Right renal cortex interstitium (tissue), 3 donors: Measurements from ENCODE around the gene KCNK2. TPM values are rescaled to one million over a fixed set of nuclear protein-coding genes. Genes with fewer than 3 reads are reported as not detected.

Experiments
- DNase-seq, 3 donors: peaks; one replicate each; pipeline ENCODE4 v3.0.0-alpha.2; 2013; ENCODE audit warnings: low read depth in 3 of 3, low spot score in 2 of 3
- polyA plus RNA-seq, 3 donors: library from polyadenylated mRNA; unstranded; fragments of 120-200 nt; gene quantifications; one replicate each; pipeline ENCODE4 v1.2.1, GENCODE V29; 2013; ENCODE audit not compliant: insufficient read length in 3 of 3

Gene KCNK2
- polyA plus RNA-seq, 3 donors: 1.9 to 2.5 (median 2.2) TPM

- no peak for DNase-seq
Measured at GRCh38 chr1:215250913-215251312, 168.4 kb downstream of the KCNK2 start.

- DNase-seq: no peak
Measured at GRCh38 chr1:215251428-215251827, 168.9 kb downstream of the KCNK2 start.

- no peak for DNase-seq
Measured at GRCh38 chr1:215252164-215252563, 169.6 kb downstream of the KCNK2 start.

- DNase-seq: no peak
Measured at GRCh38 chr1:215256936-215257679, 174.6 kb downstream of the KCNK2 start.

- DNase-seq: no peak
Measured at GRCh38 chr1:215260711-215261110, 178.2 kb downstream of the KCNK2 start.

- no peak for DNase-seq
Measured at GRCh38 chr1:215262106-215262505, 179.6 kb downstream of the KCNK2 start.

GRCh38 chr1:215263636-215264035 is 181.1 kb downstream of the KCNK2 start:
- DNase-seq: no peak

- DNase-seq: no peak
Measured at GRCh38 chr1:215264649-215265048, 182.1 kb downstream of the KCNK2 start.

- DNase-seq: no peak
Measured at GRCh38 chr1:215267495-215267894, 185.0 kb downstream of the KCNK2 start.

- DNase-seq: no peak
Measured at GRCh38 chr1:215269955-215270354, 187.4 kb downstream of the KCNK2 start.

- DNase-seq: no peak
Measured at GRCh38 chr1:215273838-215274516, 191.4 kb downstream of the KCNK2 start.

GRCh38 chr1:215276582-215276981 is 194.0 kb downstream of the KCNK2 start:
- no peak for DNase-seq

GRCh38 chr1:215277532-215277931 is 195.0 kb downstream of the KCNK2 start:
- DNase-seq: no peak

- no peak for DNase-seq
Measured at GRCh38 chr1:215279682-215280081, 197.1 kb downstream of the KCNK2 start.

- DNase-seq: no peak
Measured at GRCh38 chr1:215282557-215282956, 200.0 kb downstream of the KCNK2 start.

GRCh38 chr1:215285013-215285800 is 202.7 kb downstream of the KCNK2 start:
- no peak for DNase-seq
